ENCODE measurements around the gene WNT7A.

- TF ChIP-seq CTCF (IDR thresholded peaks at IDR 0.05) (no peak), POLR2A (IDR thresholded peaks at IDR 0.05) (no peak)
Observed at GRCh38 chr3:13767896-13768295, 112.0 kb downstream of the WNT7A start.
